HepG2 (cell line): Measurements from ENCODE around the gene NACC2. TPM values are rescaled to one million over a fixed set of nuclear protein-coding genes. Genes with fewer than 3 reads are reported as not detected.

Experiments used
- ATAC-seq: fragments of 200-7000 bp; cut with Tn5 transposase; 3 replicates; pipeline ENCODE4 v1.9.1; 2020; ENCODE audit warnings: mild to moderate bottlenecking, moderate library complexity
- BruUV-seq: library from RNA; stranded (reverse); fragments of 400-500 nt; replicated peaks from 2 replicates; lab custom pipeline; 2021; lab: Mats Ljungman, UMichigan
- CTCF ChIA-PET: fragments of 300-600 bp; formaldehyde crosslinking; extraction: SDS; loops from one replicate; lab custom pipeline; 2021; ENCODE audit warnings: low total read pairs, inconsistent platforms, low intra/inter-chr PET ratio; lab: Yijun Ruan, JAX
- POLR2A ChIA-PET: fragments of 350-600 bp; sonication (Branson Sonifier 250); formaldehyde crosslinking; loops from one replicate; lab custom pipeline; 2020; ENCODE audit warnings: antibody characterized with exemption, inconsistent platforms; lab: Yijun Ruan, JAX
- DNase-seq: peaks from one replicate; pipeline ENCODE4 v3.0.0-alpha.2; 2015; ENCODE audit warnings: low spot score
- FAIRE-seq: peaks from 3 replicates; lab custom pipeline; 2011; peaks lifted over from hg19 to GRCh38; lab: Jason Lieb, UNC
- H2AFZ ChIP-seq: one replicate; pipeline ENCODE4 v1.6.1; 2011; ENCODE audit warnings: low read length, inconsistent platforms
- H3K27ac ChIP-seq: fragments of 300-600 bp; 3 replicates; pipeline ENCODE4 v1.8.0; 2011; ENCODE audit warnings: mixed run types, mild to moderate bottlenecking, mixed read lengths, low read length, inconsistent platforms; ENCODE audit not compliant: insufficient read depth; ENCODE audit errors: extremely low read length
- H3K27me3 ChIP-seq, 2 experiments: fragments of 200-600 bp in 1 of 2; 2 replicates in 1 of 2; 3 replicates in 1 of 2; pipeline versions ENCODE4 v1.6.0 to v1.8.0; 2011; ENCODE audit warnings: low read length in 2 of 2, mild to moderate bottlenecking in 2 of 2, moderate library complexity in 2 of 2, inconsistent platforms in 1 of 2; ENCODE audit not compliant: insufficient read depth in 2 of 2, control insufficient read depth in 1 of 2
- H3K36me3 ChIP-seq, 2 experiments: fragments of 200-600 bp in 1 of 2; replicated peaks in 1 of 2; 2 replicates in 1 of 2; 3 replicates in 1 of 2; pipeline versions ENCODE4 v1.5.1 to v1.8.0; 2011; ENCODE audit warnings: low read length in 2 of 2, inconsistent platforms in 1 of 2; ENCODE audit not compliant: insufficient read depth in 2 of 2, control insufficient read depth in 1 of 2
- H3K4me1 ChIP-seq: 2 replicates; pipeline ENCODE4 v1.5.1; 2012; ENCODE audit warnings: low read length, inconsistent platforms; ENCODE audit not compliant: insufficient read depth
- H3K4me2 ChIP-seq: 2 replicates; pipeline ENCODE4 v1.6.0; 2011; ENCODE audit warnings: low read depth, low read length, inconsistent platforms
- H3K4me3 ChIP-seq, 3 experiments: fragments of 200-600 bp in 1 of 3; sonication (generic), shearing (Covaris generic) in 1 of 3; replicated peaks in 1 of 3; 2 replicates each; pipeline ENCODE4 v1.5.1; 2011 to 2016; ENCODE audit warnings: low read length in 3 of 3, inconsistent platforms in 2 of 3, low read depth in 2 of 3, mild to moderate bottlenecking in 2 of 3, control low read depth in 1 of 3, mixed read lengths in 1 of 3; ENCODE audit not compliant: insufficient read depth in 1 of 3
- H3K79me2 ChIP-seq: one replicate; pipeline ENCODE4 v1.6.1; 2011; ENCODE audit warnings: low read length, inconsistent platforms; ENCODE audit not compliant: insufficient read depth
- H3K9ac ChIP-seq: 2 replicates; pipeline ENCODE4 v1.6.0; 2011; ENCODE audit warnings: mild to moderate bottlenecking, low read depth, low read length, inconsistent platforms; ENCODE audit not compliant: insufficient read depth
- H3K9me3 ChIP-seq: 2 replicates; pipeline ENCODE4 v1.5.1; 2012; ENCODE audit warnings: mild to moderate bottlenecking, low read length
- H4K20me1 ChIP-seq: 2 replicates; pipeline ENCODE4 v1.6.0; 2011; ENCODE audit warnings: inconsistent platforms, mild to moderate bottlenecking, low read length, moderate library complexity; ENCODE audit not compliant: insufficient read depth
- ADNP ChIP-seq: sonication (generic); formaldehyde crosslinking; IDR thresholded peaks from 2 replicates; pipeline ENCODE4 v1.4.0; 2020; ENCODE audit warnings: missing genetic modification reagents
- MIXL1 ChIP-seq: IDR thresholded peaks from 2 replicates; pipeline ENCODE4 v1.6.1; 2016
- MTF1 ChIP-seq: sonication (generic); formaldehyde crosslinking; IDR thresholded peaks from 2 replicates; pipeline ENCODE4 v1.5.0; 2020; ENCODE audit warnings: missing genetic modification reagents
- ONECUT2 ChIP-seq: sonication (generic); formaldehyde crosslinking; IDR thresholded peaks from 2 replicates; pipeline ENCODE4 v1.4.0; 2020; ENCODE audit warnings: missing genetic modification reagents
- PHF5A ChIP-seq: IDR thresholded peaks from one replicate; pipeline ENCODE4 v1.6.1; 2018; ENCODE audit warnings: low read depth, missing genetic modification reagents; ENCODE audit not compliant: unreplicated experiment
- SNAI1 ChIP-seq: sonication (generic); formaldehyde crosslinking; IDR thresholded peaks from 2 replicates; pipeline ENCODE4 v1.5.0; 2020; ENCODE audit warnings: mild to moderate bottlenecking, missing genetic modification reagents, borderline replicate concordance
- SSRP1 ChIP-seq: IDR thresholded peaks from 2 replicates; pipeline ENCODE4 v1.6.1; 2016; ENCODE audit warnings: control low read depth
- ZNF550 ChIP-seq: sonication (generic); formaldehyde crosslinking; IDR thresholded peaks from 2 replicates; pipeline ENCODE4 v1.4.0; 2020; ENCODE audit warnings: mild to moderate bottlenecking, missing genetic modification reagents, borderline replicate concordance
- ZNF557 ChIP-seq: sonication (generic); formaldehyde crosslinking; IDR thresholded peaks from 2 replicates; pipeline ENCODE4 v1.4.0; 2020; ENCODE audit warnings: missing genetic modification reagents
- ZNF589 ChIP-seq: sonication (generic); formaldehyde crosslinking; conservative IDR thresholded peaks from 2 replicates; pipeline ENCODE4 v1.8.0; 2022; ENCODE audit warnings: mild to moderate bottlenecking, moderate library complexity, missing genetic modification reagents
- ZNF629 ChIP-seq: sonication (generic); formaldehyde crosslinking; conservative IDR thresholded peaks from 2 replicates; pipeline ENCODE4 v1.5.0; 2020; ENCODE audit warnings: missing genetic modification reagents
- WGBS: methylation state at CpG from one replicate; pipeline ENCODE4 v1.1.6; 2017; ENCODE audit warnings: low lambda C conversion rate; 5-methylcytosine and 5-hydroxymethylcytosine counted together
- in situ Hi-C: cut with HindIII; loops from 2 replicates; pipeline ENCODE4 v1.10.0; 2017; ENCODE audit warnings: low pct_unique_long_range_greater_than_20kb; ENCODE audit not compliant: extremely low pct_ligation_motif_present
- intact Hi-C: fragments of 100-400 bp; cut with micrococcal nuclease; formaldehyde crosslinking; loops from one replicate; pipeline ENCODE4 v1.10.0; 2022; ENCODE audit not compliant: unreplicated experiment
- polyA plus RNA-seq, 8 experiments: library from polyadenylated mRNA; depleted of rRNA in 3 of 8; stranded (reverse) in 7 of 8; unstranded in 1 of 8; fragments of >200 nt; fragmentation: Illumina TruSeq in 4 of 8; extraction: Trizol in 4 of 8; gene quantifications; 2 replicates each; pipeline versions ENCODE4 v1.2.1 to v1.2.3, GENCODE V29; 2011 to 2016; ENCODE audit warnings: low read depth in 4 of 8, missing spikeins in 1 of 8, mixed read lengths in 1 of 8; ENCODE audit not compliant: insufficient read depth in 1 of 8
- total RNA-seq, 5 experiments: library from RNA; depleted of rRNA; stranded (reverse); fragments of >200 nt; fragmentation: Illumina TruSeq; extraction: Trizol; gene quantifications; 2 replicates each; pipeline ENCODE4 v1.2.3, GENCODE V29; 2016; ENCODE audit warnings: low read depth in 1 of 5
- TF ChIP-seq, protein P1 (sequence below): sonication (generic); formaldehyde crosslinking; IDR thresholded peaks from 2 replicates; pipeline ENCODE4 v1.8.0; 2022; ENCODE audit warnings: missing genetic modification reagents, mild to moderate bottlenecking, inconsistent platforms, borderline replicate concordance
- TF ChIP-seq, protein P2 (sequence below): sonication (generic); formaldehyde crosslinking; conservative IDR thresholded peaks from 2 replicates; pipeline ENCODE4 v1.8.0; 2022; ENCODE audit warnings: low read depth, missing genetic modification reagents

The NACC2 gene
- total and polyA plus RNA-seq, 2 of the 13 experiments (the other 11 are each of a cell fraction or from before 2014, with no cell fraction given) = 5.9 to 12.3 TPM

DNA sequence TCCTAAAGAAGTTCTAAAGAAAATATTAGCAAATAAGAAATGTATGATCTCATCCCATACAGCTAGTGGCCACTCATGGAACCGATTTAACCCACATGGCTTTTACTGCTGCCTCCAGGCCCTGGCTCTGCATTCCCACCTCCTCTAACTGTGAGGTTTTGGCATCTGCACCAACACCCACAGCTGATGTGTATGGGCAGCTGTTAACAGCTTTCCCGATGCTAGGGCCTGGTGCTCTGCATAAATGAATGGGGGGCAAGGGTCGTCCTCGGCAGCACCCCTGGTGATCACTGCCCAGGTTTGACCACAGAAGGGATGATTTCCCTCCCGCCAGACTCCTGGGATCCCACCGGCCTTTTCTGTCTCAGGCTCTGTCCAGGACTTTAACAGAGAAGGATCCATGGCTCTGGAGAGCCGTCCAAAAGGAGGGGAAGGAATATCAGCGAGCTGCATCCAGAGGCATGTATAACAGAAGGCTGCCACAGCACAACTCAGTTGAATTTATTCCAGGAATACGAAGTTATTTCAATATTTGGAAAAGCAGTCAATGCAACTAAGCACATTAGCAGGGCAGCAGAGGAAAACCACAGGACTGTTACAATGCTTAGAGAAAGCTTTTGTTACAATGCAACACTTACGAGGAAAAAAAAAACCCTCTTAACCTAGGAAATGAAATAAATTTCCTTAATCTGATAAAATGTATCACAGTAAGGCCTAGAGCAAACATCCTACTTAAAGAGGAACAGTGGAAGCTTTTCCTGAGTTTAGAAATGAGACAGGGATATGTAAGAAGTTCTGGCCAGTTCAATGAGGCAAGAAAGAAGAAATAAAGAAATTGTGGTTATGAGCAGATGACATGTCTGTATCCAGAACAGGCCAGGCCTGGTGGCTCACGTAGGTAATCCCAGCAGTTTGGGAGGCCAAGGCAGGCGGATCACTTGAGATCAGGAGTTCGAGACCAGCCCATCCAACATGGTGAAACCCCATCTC, 63.1 kb downstream of the NACC2 start:
- Histone ChIP-seq H3K4me3 (no peak overlapping the region), H3K9me3 (no peaks in the 10 kb centered on the region), H3K27ac (no peak overlapping the region), H3K27me3 (no peaks in the 10 kb centered on the region), H3K36me3 (peaks cover 8 to 34% of the 10 kb centered on the region in 2 experiments; a peak in 4 of 5 replicates), H3K4me1 (no peaks in the 10 kb centered on the region), H3K9ac (no peak overlapping the region), H3K79me2 (peaks cover 31% of the 10 kb centered on the region), H4K20me1 (peaks cover 3% of the 10 kb centered on the region; the same call in 1 of the 2 replicates), H3K4me2 (no peak overlapping the region)
- intact Hi-C loops (no loop called here), in situ Hi-C loops (no loop called here)
- ChIA-PET CTCF (no interaction called here), POLR2A (no interaction called here)
- DNase-seq = no peak
- 96% methylated on average over 13 of the region's 13 CpGs for WGBS
- no peak for ATAC-seq
- BruUV-seq = no TSS peak
- TF ChIP-seq SSRP1 (CRISPR knock-in tag) (no peak), PHF5A (CRISPR knock-in tag) (no peak), ZNF629 (CRISPR knock-in tag) (no peak), MIXL1 (CRISPR knock-in tag) (no peak), ZNF589 (CRISPR knock-in tag) (no peak), ADNP (CRISPR knock-in tag) (no peak), MTF1 (CRISPR knock-in tag) (no peak), ZNF550 (no peak), SNAI1 (CRISPR knock-in tag) (no peak), ONECUT2 (CRISPR knock-in tag) (no peak), ZNF557 (CRISPR knock-in tag) (no peak)
- TF ChIP-seq, protein P1, sequence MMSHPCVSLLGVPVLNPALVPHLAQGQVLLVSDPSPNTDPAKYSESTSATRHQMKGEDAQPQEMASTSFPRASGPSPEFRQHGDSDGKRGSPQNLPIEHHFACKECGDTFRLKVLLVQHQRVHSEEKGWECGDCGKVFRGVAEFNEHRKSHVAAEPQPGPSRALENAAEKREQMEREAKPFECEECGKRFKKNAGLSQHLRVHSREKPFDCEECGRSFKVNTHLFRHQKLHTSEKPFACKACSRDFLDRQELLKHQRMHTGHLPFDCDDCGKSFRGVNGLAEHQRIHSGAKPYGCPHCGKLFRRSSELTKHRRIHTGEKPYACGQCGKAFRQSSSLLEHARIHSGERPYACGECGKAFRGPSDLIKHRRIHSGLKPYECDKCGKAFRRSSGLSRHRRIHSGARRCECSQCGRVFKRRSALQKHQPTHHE (CRISPR knock-in tag) = no peak
- TF ChIP-seq, protein P2, sequence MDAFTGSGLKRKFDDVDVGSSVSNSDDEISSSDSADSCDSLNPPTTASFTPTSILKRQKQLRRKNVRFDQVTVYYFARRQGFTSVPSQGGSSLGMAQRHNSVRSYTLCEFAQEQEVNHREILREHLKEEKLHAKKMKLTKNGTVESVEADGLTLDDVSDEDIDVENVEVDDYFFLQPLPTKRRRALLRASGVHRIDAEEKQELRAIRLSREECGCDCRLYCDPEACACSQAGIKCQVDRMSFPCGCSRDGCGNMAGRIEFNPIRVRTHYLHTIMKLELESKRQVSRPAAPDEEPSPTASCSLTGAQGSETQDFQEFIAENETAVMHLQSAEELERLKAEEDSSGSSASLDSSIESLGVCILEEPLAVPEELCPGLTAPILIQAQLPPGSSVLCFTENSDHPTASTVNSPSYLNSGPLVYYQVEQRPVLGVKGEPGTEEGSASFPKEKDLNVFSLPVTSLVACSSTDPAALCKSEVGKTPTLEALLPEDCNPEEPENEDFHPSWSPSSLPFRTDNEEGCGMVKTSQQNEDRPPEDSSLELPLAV = no peak
- TF ChIP-seq, all 625 proteins: peak for 0
- no peak overlapping the region for H2AFZ ChIP-seq
- FAIRE-seq = no peak
